ENCODE measurements around the gene DNAH1.

DNA sequence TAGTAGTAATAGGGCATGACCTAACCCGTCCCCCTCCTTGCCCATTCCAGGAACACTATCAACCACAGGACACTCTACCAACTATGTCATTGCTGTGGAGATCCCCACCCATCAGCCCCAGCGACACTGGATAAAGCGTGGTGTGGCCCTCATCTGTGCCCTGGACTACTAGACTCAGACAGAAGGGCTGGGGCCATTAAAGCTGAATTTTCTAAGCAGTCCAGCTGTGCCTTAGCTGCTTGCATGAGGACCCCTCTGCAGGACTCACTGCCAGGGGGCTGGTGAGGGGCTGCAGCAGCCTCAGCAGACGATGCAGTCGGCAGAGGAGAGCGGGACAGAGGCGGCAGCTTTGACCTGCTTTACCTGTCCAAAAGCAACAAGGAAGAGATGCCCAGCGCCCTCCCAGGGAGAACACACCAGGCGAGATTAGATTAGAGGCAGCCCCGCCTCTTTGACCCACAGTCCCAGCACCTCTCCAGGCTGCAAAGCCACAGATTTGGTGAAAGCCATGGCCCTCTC, 84.2 kb downstream of the DNAH1 start:
- TF ChIP-seq CTCF (IDR thresholded peaks at IDR 0.05; ENCODE audit: insufficient read depth, low read length, poor library complexity, severe bottlenecking) = no peak
- no peak for TF ChIP-seq EZH2phosphoT487 (conservative IDR thresholded peaks at IDR 0.05; ENCODE audit: low read length)

Measured in SU-DHL-6 (cell line).